ENCODE data around the gene LRRC4C. TPM values are rescaled to one million over a fixed set of nuclear protein-coding genes. Genes with fewer than 3 reads are reported as not detected.

LRRC4C gene
- total and polyA plus RNA-seq, 7 donors: 0.98 to 5.4 (median 3.0) TPM; not detected in 1

DNA sequence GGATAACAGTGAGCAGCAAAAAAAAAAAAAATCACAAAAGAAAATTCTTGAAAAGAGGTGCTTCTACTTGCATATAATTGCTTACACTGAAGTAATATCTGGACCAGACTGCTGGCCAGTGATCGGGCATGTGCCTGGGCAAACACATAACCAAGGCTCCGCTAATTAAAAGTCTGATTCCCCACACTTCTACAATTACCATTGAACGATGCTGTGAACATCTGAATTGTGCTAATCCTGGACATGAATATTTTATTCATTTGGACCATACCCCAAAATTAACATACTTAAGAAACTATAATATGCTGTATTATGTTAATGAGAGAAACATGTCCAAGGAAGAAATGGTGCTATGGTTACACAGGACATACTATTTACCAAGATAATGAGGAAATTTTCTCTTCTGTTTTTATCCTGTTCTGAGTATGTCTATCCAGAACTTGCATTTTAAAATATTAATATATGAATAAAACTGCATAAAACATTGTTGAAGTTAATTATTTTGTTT, 69.8 kb downstream of the LRRC4C start:
- Histone ChIP-seq H3K4me1 (no peaks in the 10 kb centered on the region), H3K4me3 (no peak overlapping the region), H3K36me3 (no peaks in the 10 kb centered on the region), H3K27me3 (no peaks in the 10 kb centered on the region), H3K9me3 (no peaks in the 10 kb centered on the region), H3K27ac (no peak overlapping the region)
- no peak for DNase-seq
- TF ChIP-seq POLR2AphosphoS5 (IDR thresholded peaks at IDR 0.05): no peak
- no peak for TF ChIP-seq EP300 (IDR thresholded peaks at IDR 0.05)
- TF ChIP-seq, protein P1, sequence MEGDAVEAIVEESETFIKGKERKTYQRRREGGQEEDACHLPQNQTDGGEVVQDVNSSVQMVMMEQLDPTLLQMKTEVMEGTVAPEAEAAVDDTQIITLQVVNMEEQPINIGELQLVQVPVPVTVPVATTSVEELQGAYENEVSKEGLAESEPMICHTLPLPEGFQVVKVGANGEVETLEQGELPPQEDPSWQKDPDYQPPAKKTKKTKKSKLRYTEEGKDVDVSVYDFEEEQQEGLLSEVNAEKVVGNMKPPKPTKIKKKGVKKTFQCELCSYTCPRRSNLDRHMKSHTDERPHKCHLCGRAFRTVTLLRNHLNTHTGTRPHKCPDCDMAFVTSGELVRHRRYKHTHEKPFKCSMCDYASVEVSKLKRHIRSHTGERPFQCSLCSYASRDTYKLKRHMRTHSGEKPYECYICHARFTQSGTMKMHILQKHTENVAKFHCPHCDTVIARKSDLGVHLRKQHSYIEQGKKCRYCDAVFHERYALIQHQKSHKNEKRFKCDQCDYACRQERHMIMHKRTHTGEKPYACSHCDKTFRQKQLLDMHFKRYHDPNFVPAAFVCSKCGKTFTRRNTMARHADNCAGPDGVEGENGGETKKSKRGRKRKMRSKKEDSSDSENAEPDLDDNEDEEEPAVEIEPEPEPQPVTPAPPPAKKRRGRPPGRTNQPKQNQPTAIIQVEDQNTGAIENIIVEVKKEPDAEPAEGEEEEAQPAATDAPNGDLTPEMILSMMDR (IDR thresholded peaks at IDR 0.05): no peak
- no peak for TF ChIP-seq POLR2A (IDR thresholded peaks at IDR 0.05)
- WGBS, 2 donors: 87 to 88% methylated on average over 3 of the region's 3 CpGs
- intact Hi-C loops (cut with DNase I): no loop called here

DNA sequence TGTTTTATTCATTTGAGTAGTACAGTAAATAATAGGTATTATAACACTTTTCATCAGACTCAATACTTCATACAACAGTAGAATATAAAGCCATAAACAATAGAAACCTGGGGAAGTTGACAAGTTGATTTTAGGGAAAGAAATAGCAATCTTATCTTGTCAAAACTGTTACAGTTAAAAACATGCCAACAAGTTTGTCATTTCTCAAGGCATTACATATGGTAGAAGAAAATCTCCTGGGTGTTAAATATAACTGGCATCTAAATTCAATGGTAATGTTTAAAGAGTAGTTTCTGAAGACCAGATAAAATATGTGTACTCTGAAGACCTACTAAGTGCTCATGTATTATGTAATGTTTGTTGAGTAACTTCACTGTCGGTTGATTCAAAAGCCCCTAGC, 75.1 kb downstream of the LRRC4C start:
- intact Hi-C loops (cut with DNase I): no loop called here
- 76 to 94% methylated on average over 1 of the region's 1 CpG for WGBS, 2 donors
- H3K27me3 ChIP-seq: no peaks in the 10 kb centered on the region
- DNase-seq: no peak
- H3K27ac ChIP-seq: no peak overlapping the region
- H3K4me3 ChIP-seq: no peak overlapping the region
- no peaks in the 10 kb centered on the region for H3K9me3 ChIP-seq
- H3K4me1 ChIP-seq: no peaks in the 10 kb centered on the region
- H3K36me3 ChIP-seq: no peaks in the 10 kb centered on the region
- no peak for TF ChIP-seq POLR2AphosphoS5 (IDR thresholded peaks at IDR 0.05)
- TF ChIP-seq POLR2A (IDR thresholded peaks at IDR 0.05): no peak
- TF ChIP-seq, protein P1 (IDR thresholded peaks at IDR 0.05): no peak
- no peak for TF ChIP-seq EP300 (IDR thresholded peaks at IDR 0.05)

DNA sequence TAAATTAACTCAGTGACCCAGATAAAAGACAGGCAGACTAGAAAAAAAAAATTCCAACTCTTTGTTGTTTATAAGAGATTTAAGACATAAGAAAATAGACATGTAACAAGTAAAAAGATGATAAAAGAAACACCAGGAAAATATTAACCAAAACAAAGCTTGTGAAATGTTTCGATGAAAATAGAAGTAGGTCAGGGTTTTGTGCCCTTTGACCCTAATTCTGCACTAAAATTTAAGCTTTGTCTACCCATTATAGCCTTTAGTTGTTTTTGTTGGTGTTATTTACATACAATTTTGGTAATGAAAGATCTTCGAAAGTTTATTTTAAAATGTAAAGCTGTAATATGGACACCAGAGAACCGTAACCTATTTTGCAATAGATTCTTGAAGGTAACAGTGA, 75.7 kb downstream of the LRRC4C start:
- no peaks in the 10 kb centered on the region for H3K36me3 ChIP-seq
- no peak for TF ChIP-seq POLR2AphosphoS5 (IDR thresholded peaks at IDR 0.05)
- TF ChIP-seq EP300 (IDR thresholded peaks at IDR 0.05): no peak
- TF ChIP-seq POLR2A (IDR thresholded peaks at IDR 0.05): no peak
- TF ChIP-seq, protein P1 (IDR thresholded peaks at IDR 0.05): no peak
- WGBS, 2 donors: 58 to 83% methylated on average over 3 of the region's 3 CpGs
- intact Hi-C loops (cut with DNase I): no loop called here
- no peaks in the 10 kb centered on the region for H3K4me1 ChIP-seq
- H3K4me3 ChIP-seq: no peak overlapping the region
- DNase-seq: no peak
- no peaks in the 10 kb centered on the region for H3K27me3 ChIP-seq
- H3K9me3 ChIP-seq: no peaks in the 10 kb centered on the region
- H3K27ac ChIP-seq: no peak overlapping the region

DNA sequence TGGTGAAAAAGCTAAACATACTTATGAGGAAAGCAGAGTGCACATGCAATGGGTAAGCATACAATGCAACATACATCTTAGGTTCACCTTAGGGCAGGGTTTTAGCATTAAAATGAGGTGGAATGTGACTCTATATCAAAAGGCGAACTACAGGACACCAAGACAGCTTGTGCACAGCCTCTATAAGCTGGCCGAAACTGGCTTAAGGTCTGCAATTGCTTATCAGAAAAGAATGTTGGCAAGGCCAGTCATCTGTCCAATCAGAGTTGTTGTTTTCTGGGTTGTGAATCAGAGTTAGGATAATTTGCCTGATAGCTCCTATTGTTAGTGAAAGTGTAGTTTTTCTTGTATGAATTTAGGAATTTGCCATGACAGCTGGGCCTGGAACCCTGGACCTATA, 76.5 kb downstream of the LRRC4C start:
- WGBS, 2 donors: 78 to 83% methylated on average over 2 of the region's 2 CpGs
- H3K4me1 ChIP-seq: no peaks in the 10 kb centered on the region
- no peaks in the 10 kb centered on the region for H3K27me3 ChIP-seq
- TF ChIP-seq POLR2AphosphoS5 (IDR thresholded peaks at IDR 0.05) (no peak), POLR2A (IDR thresholded peaks at IDR 0.05) (no peak), EP300 (IDR thresholded peaks at IDR 0.05) (no peak)
- TF ChIP-seq, protein P1 (IDR thresholded peaks at IDR 0.05): no peak
- H3K36me3 ChIP-seq: no peaks in the 10 kb centered on the region
- H3K27ac ChIP-seq: no peak overlapping the region
- H3K9me3 ChIP-seq: no peaks in the 10 kb centered on the region
- intact Hi-C loops (cut with DNase I): no loop called here
- DNase-seq: no peak
- H3K4me3 ChIP-seq: no peak overlapping the region

DNA sequence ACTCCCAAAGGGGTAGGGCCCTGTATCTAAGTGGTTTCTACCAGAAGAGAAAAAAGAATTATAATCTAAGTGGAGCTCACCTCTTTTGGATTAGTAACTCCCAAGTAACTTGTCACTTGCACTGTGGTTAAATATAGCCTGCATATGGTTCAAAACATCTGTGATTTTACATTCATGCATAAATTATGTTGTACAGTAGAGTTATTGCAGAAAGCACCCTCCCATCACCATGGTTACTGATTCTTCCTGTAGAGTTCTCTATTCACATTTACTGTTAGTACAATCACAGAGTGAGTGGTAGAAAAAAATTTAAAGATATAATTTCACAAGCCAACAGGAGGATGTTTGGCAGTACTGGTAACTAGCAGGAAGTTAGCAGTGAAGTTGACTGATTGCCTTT, 80.4 kb downstream of the LRRC4C start:
- no peak overlapping the region for H3K27ac ChIP-seq
- no peak overlapping the region for H3K4me3 ChIP-seq
- no peaks in the 10 kb centered on the region for H3K4me1 ChIP-seq
- no peaks in the 10 kb centered on the region for H3K36me3 ChIP-seq
- no peaks in the 10 kb centered on the region for H3K9me3 ChIP-seq
- TF ChIP-seq EP300 (IDR thresholded peaks at IDR 0.05): no peak
- TF ChIP-seq, protein P1 (IDR thresholded peaks at IDR 0.05): no peak
- no peak for TF ChIP-seq POLR2A (IDR thresholded peaks at IDR 0.05)
- no peak for TF ChIP-seq POLR2AphosphoS5 (IDR thresholded peaks at IDR 0.05)
- intact Hi-C loops (cut with DNase I): no loop called here
- no peak for DNase-seq
- no peaks in the 10 kb centered on the region for H3K27me3 ChIP-seq
